ENCODE measurements around the gene PKD2L1. TPM values are rescaled to one million over a fixed set of nuclear protein-coding genes. Genes with fewer than 3 reads are reported as not detected.

PKD2L1 gene
- total and polyA plus RNA-seq, 9 of the 15 experiments (the other 6 are each of a cell fraction or from before 2014, with no cell fraction given) = not detected

GRCh38 chr10:100373298-100374199 lies 43.5 kb upstream of the PKD2L1 start (continued):
- peak; percentile 64 for TF ChIP-seq POLR2AphosphoS5 (IDR thresholded peaks at IDR 0.05; ENCODE audit: control insufficient read depth, insufficient read depth, low read depth, low read length)
- no peak for TF ChIP-seq NONO (IDR thresholded peaks at IDR 0.05; ENCODE audit: low read depth in 2 of 2, low read length in 1 of 2)
- no peak for TF ChIP-seq ZBTB12 (CRISPR knock-in tag; IDR thresholded peaks at IDR 0.05)
- no peak for TF ChIP-seq POLR3A (IDR thresholded peaks at IDR 0.05; ENCODE audit: borderline replicate concordance, extremely low read depth, insufficient read depth, insufficient read length)
- no peak for TF ChIP-seq TCFL5 (CRISPR knock-in tag; conservative IDR thresholded peaks at IDR 0.05)
- no peak for TF ChIP-seq FOXO4 (CRISPR knock-in tag; IDR thresholded peaks at IDR 0.05)
- no peak for TF ChIP-seq ILK (tag; IDR thresholded peaks at IDR 0.05; ENCODE audit: borderline replicate concordance, low read depth)
- TF ChIP-seq ZNF668 (CRISPR knock-in tag; IDR thresholded peaks at IDR 0.05) = no peak
- TF ChIP-seq MLLT1 (IDR thresholded peaks at IDR 0.05) = peak in 1 of 2 experiments; percentile 32; a peak in 1 of 4 replicates
- TF ChIP-seq KDM5B (IDR thresholded peaks at IDR 0.05; ENCODE audit: insufficient replicate concordance, low read depth, low read length) = peak; percentile 81
- TF ChIP-seq CBX1 (IDR thresholded peaks at IDR 0.05; ENCODE audit: low read depth) = no peak
- TF ChIP-seq ASH1L (IDR thresholded peaks at IDR 0.05; ENCODE audit: borderline replicate concordance, low read depth, partially characterized antibody) = peak; percentile 83
- TF ChIP-seq POLR2H (tag; IDR thresholded peaks at IDR 0.05; ENCODE audit: low read depth) = peak; percentile 85
- no peak for TF ChIP-seq HDGF (IDR thresholded peaks at IDR 0.05)
- TF ChIP-seq ARID3B (CRISPR knock-in tag; IDR thresholded peaks at IDR 0.05; ENCODE audit: borderline replicate concordance) = no peak
- peak; percentile 79 for TF ChIP-seq CXXC5 (CRISPR knock-in tag; IDR thresholded peaks at IDR 0.05)
- peak; percentile 76 for TF ChIP-seq SMARCA4 (IDR thresholded peaks at IDR 0.05)
- no peak for TF ChIP-seq EZH2 (IDR thresholded peaks at IDR 0.05; ENCODE audit: borderline replicate concordance, low read depth, low read length)
- TF ChIP-seq SMARCE1 (IDR thresholded peaks at IDR 0.05) = 0 out of 2 replicates have a peak, but pooled peaks have one; percentile 37
- TF ChIP-seq CEBPB (tag; IDR thresholded peaks at IDR 0.05) = peak; percentile 96
- no peak for TF ChIP-seq TFAM (CRISPR knock-in tag; conservative IDR thresholded peaks at IDR 0.05)
